Sigmoid colon (tissue), 4 donors: ENCODE results near the gene HOXB2.

ENCODE experiments used
- EP300 ChIP-seq, 4 donors: sonication (generic); formaldehyde crosslinking; IDR thresholded peaks; one replicate each; pipeline ENCODE4 v1.6.1; 2017; ENCODE audit warnings: antibody characterized with exemption in 4 of 4
- POLR2A ChIP-seq, 2 donors: fragments of 450-650 bp; IDR thresholded peaks; one replicate each; pipeline ENCODE4 v1.6.1; 2016; ENCODE audit warnings: antibody characterized with exemption in 2 of 2, mild to moderate bottlenecking in 2 of 2, moderate library complexity in 2 of 2
- TF ChIP-seq, protein P1 (sequence below), 4 experiments: fragments of 450-650 bp in 3 of 4; fragments of 200-600 bp in 1 of 4; IDR thresholded peaks; one replicate each; pipeline ENCODE4 v1.5.1; 2016 to 2019; ENCODE audit warnings: antibody characterized with exemption in 4 of 4, mild to moderate bottlenecking in 3 of 4, moderate library complexity in 2 of 4

DNA sequence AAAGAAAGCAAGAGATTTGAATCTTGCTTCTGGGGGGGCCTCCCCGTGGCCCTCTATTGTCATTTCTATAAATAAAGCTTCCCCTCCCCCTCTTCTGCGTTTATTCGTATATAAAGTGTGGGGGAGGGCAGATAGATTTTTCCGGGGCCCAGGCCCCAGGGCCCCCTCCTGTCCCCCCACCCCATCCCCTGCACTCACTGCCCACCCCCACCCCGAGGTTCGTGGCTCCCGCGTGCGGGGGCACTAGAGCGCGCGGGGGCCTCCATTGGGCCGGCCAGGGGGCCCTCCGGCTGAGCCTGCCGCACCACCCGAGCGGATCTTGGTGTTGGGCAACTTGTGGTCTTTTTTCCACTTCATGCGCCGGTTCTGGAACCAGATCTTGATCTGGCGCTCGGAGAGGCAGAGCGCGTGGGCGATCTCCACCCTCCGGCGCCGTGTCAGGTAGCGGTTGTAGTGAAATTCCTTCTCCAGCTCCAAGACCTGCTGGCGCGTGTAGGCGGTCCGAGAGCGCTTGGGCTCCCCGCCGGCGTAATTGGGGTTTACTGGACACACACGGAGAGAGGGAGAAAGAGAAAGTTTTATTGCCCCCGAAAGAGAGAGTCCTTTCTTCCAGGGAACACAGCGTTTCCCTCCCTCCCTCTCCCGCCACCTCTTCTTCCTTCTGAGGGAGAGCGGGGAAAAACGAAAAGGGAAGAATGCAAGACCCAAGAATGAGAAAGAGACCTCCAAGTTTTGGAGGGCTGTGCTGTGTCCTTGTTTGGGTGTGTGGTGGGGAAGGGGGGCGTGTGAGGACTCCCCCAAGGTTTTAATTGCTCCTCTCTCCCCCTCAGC is 31.8 kb upstream of the HOXB2 start:
- peak in 1 of 2 donors; percentile 44 for TF ChIP-seq POLR2A (IDR thresholded peaks at IDR 0.05)
- TF ChIP-seq, protein P1, sequence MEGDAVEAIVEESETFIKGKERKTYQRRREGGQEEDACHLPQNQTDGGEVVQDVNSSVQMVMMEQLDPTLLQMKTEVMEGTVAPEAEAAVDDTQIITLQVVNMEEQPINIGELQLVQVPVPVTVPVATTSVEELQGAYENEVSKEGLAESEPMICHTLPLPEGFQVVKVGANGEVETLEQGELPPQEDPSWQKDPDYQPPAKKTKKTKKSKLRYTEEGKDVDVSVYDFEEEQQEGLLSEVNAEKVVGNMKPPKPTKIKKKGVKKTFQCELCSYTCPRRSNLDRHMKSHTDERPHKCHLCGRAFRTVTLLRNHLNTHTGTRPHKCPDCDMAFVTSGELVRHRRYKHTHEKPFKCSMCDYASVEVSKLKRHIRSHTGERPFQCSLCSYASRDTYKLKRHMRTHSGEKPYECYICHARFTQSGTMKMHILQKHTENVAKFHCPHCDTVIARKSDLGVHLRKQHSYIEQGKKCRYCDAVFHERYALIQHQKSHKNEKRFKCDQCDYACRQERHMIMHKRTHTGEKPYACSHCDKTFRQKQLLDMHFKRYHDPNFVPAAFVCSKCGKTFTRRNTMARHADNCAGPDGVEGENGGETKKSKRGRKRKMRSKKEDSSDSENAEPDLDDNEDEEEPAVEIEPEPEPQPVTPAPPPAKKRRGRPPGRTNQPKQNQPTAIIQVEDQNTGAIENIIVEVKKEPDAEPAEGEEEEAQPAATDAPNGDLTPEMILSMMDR (IDR thresholded peaks at IDR 0.05), result no peak
- TF ChIP-seq EP300 (IDR thresholded peaks at IDR 0.05), result no peak
